H9 (cell line): Measurements from ENCODE around the gene NAV1. TPM values are rescaled to one million over a fixed set of nuclear protein-coding genes. Genes with fewer than 3 reads are reported as not detected.

ENCODE experiments used
- DNase-seq: peaks from one replicate; pipeline ENCODE4 v3.0.0-alpha.2; 2017
- H2AFZ ChIP-seq: one replicate; pipeline ENCODE4 v1.6.1; 2013; ENCODE audit warnings: mild to moderate bottlenecking, low read length, control low read depth, moderate library complexity
- H2AK5ac ChIP-seq: 2 replicates; pipeline ENCODE4 v1.6.1; 2013; ENCODE audit warnings: low read length, control low read depth, mixed read lengths; ENCODE audit not compliant: insufficient read length
- H2BK120ac ChIP-seq: one replicate; pipeline ENCODE4 v1.6.1; 2013; ENCODE audit warnings: low read depth, mild to moderate bottlenecking, low read length, control low read depth, inconsistent platforms; ENCODE audit not compliant: poor library complexity, severe bottlenecking
- H2BK12ac ChIP-seq: 2 replicates; pipeline ENCODE4 v1.6.1; 2013; ENCODE audit warnings: low read length, control low read depth, mixed read lengths, low read depth; ENCODE audit not compliant: insufficient read length
- H2BK15ac ChIP-seq: 2 replicates; pipeline ENCODE4 v1.6.1; 2013; ENCODE audit warnings: low read depth, low read length, control low read depth
- H2BK20ac ChIP-seq: one replicate; pipeline ENCODE4 v1.6.1; 2013; ENCODE audit warnings: low read depth, mild to moderate bottlenecking, low read length, control low read depth, inconsistent platforms; ENCODE audit not compliant: poor library complexity, severe bottlenecking
- H2BK5ac ChIP-seq: 2 replicates; pipeline ENCODE4 v1.6.1; 2013; ENCODE audit warnings: low read length, control low read depth, mixed read lengths; ENCODE audit not compliant: insufficient read length
- H3K14ac ChIP-seq: 2 replicates; pipeline ENCODE4 v1.6.1; 2013; ENCODE audit warnings: low read length, control low read depth; ENCODE audit not compliant: insufficient read depth
- H3K18ac ChIP-seq: 2 replicates; pipeline ENCODE4 v1.6.1; 2013; ENCODE audit warnings: low read depth, mild to moderate bottlenecking, mixed read lengths, low read length, control low read depth; ENCODE audit not compliant: insufficient read length
- H3K23ac ChIP-seq: 2 replicates; pipeline ENCODE4 v1.6.1; 2013; ENCODE audit warnings: low read length, control low read depth, mixed read lengths, low read depth; ENCODE audit not compliant: insufficient read length
- H3K23me2 ChIP-seq: 2 replicates; pipeline ENCODE4 v1.6.1; 2013; ENCODE audit warnings: low read depth, mild to moderate bottlenecking, mixed read lengths, low read length, control low read depth; ENCODE audit not compliant: insufficient read length, poor library complexity, severe bottlenecking
- H3K27ac ChIP-seq: 2 replicates; pipeline ENCODE4 v1.5.1; 2013; ENCODE audit warnings: low read length, control low read depth, mixed read lengths, low read depth; ENCODE audit not compliant: insufficient read length
- H3K27me3 ChIP-seq: 2 replicates; pipeline ENCODE4 v1.6.1; 2013; ENCODE audit warnings: low read length, control low read depth, inconsistent platforms; ENCODE audit not compliant: insufficient read depth
- H3K4ac ChIP-seq: 2 replicates; pipeline ENCODE4 v1.6.1; 2013; ENCODE audit warnings: low read depth, mild to moderate bottlenecking, control low read depth, inconsistent platforms, low read length, moderate library complexity
- H3K4me1 ChIP-seq: 2 replicates; pipeline ENCODE4 v1.6.1; 2013; ENCODE audit warnings: low read length, control low read depth, inconsistent platforms; ENCODE audit not compliant: insufficient read depth
- H3K4me2 ChIP-seq: 2 replicates; pipeline ENCODE4 v1.6.1; 2013; ENCODE audit warnings: low read length, control low read depth, mixed read lengths; ENCODE audit not compliant: insufficient read length, insufficient read depth
- H3K56ac ChIP-seq: 2 replicates; pipeline ENCODE4 v1.6.1; 2013; ENCODE audit warnings: low read depth, mild to moderate bottlenecking, mixed read lengths, low read length, control low read depth; ENCODE audit not compliant: insufficient read length
- H3K79me1 ChIP-seq: 2 replicates; pipeline ENCODE4 v1.6.1; 2013; ENCODE audit warnings: low read depth, mild to moderate bottlenecking, moderate library complexity, low read length, control low read depth, inconsistent platforms; ENCODE audit not compliant: insufficient read depth, poor library complexity, severe bottlenecking
- H3K79me2 ChIP-seq: 2 replicates; pipeline ENCODE4 v1.6.1; 2013; ENCODE audit warnings: low read length, control low read depth, inconsistent platforms; ENCODE audit not compliant: insufficient read depth
- H3K9ac ChIP-seq: 2 replicates; pipeline ENCODE4 v1.6.1; 2013; ENCODE audit warnings: low read length, control low read depth, mixed read lengths; ENCODE audit not compliant: insufficient read length; ENCODE audit errors: extremely low read depth
- H3K9me3 ChIP-seq: one replicate; pipeline ENCODE4 v1.6.1; 2013; ENCODE audit warnings: low read depth, low read length, inconsistent platforms; ENCODE audit not compliant: control insufficient read depth
- H3T11ph ChIP-seq: one replicate; pipeline ENCODE4 v1.6.1; 2013; ENCODE audit warnings: mild to moderate bottlenecking, low read length, control low read depth, inconsistent platforms
- H4K20me1 ChIP-seq: one replicate; pipeline ENCODE4 v1.6.1; 2013; ENCODE audit not compliant: control insufficient read depth, insufficient read length, insufficient read depth
- H4K5ac ChIP-seq: 2 replicates; pipeline ENCODE4 v1.6.1; 2013; ENCODE audit warnings: low read depth, mild to moderate bottlenecking, mixed read lengths, low read length, control low read depth; ENCODE audit not compliant: insufficient read length
- H4K8ac ChIP-seq: replicated peaks from 2 replicates; pipeline ENCODE4 v1.6.1; 2013; ENCODE audit warnings: low read length, control low read depth, mixed read lengths, low read depth; ENCODE audit not compliant: insufficient read length
- H4K91ac ChIP-seq: 2 replicates; pipeline ENCODE4 v1.6.1; 2013; ENCODE audit warnings: low read depth, mild to moderate bottlenecking, moderate library complexity, mixed read lengths, low read length, control low read depth; ENCODE audit not compliant: insufficient read length
- H3K27ac Mint-ChIP-seq, 3 experiments: 2 replicates in 2 of 3; 3 replicates in 1 of 3; pipeline ENCODE4 v1.8.0; 2020 to 2021; ENCODE audit warnings: mixed read lengths in 3 of 3, mild to moderate bottlenecking in 1 of 3, moderate library complexity in 1 of 3
- H3K27me3 Mint-ChIP-seq: 2 replicates; pipeline ENCODE4 v1.8.0; 2021; ENCODE audit warnings: low read depth, mild to moderate bottlenecking, moderate library complexity, mixed read lengths
- H3K36me3 Mint-ChIP-seq, 3 experiments: 2 replicates in 2 of 3; 3 replicates in 1 of 3; pipeline ENCODE4 v1.8.0; 2020 to 2021; ENCODE audit warnings: low read depth in 3 of 3, mixed read lengths in 3 of 3; ENCODE audit not compliant: insufficient read depth in 1 of 3
- H3K4me1 Mint-ChIP-seq, 2 experiments: 2 replicates each; pipeline ENCODE4 v1.8.0; 2020; ENCODE audit warnings: mixed read lengths in 2 of 2
- H3K4me3 Mint-ChIP-seq, 2 experiments: 2 replicates in 1 of 2; 3 replicates in 1 of 2; pipeline ENCODE4 v1.8.0; 2020 to 2021; ENCODE audit warnings: mild to moderate bottlenecking in 2 of 2, mixed read lengths in 2 of 2, moderate library complexity in 1 of 2
- H3K9me3 Mint-ChIP-seq, 2 experiments: 2 replicates in 1 of 2; 3 replicates in 1 of 2; pipeline ENCODE4 v1.8.0; 2020; ENCODE audit warnings: mild to moderate bottlenecking in 2 of 2, mixed read lengths in 2 of 2, moderate library complexity in 1 of 2
- CTCF ChIP-seq: fragments of 200-600 bp; sonication (generic); conservative IDR thresholded peaks from 3 replicates; pipeline ENCODE4 v1.8.0; 2021; ENCODE audit warnings: antibody characterized with exemption, mild to moderate bottlenecking
- WGBS: extraction: QIAGEN DNeasy Blood & Tissue Kit; methylation state at CpG from one replicate; pipeline ENCODE4 v1.1.7; 2013; ENCODE audit warnings: missing lambda C conversion rate, low lambda C conversion rate, mixed read lengths; ENCODE audit not compliant: insufficient read length; ENCODE audit errors: extremely low coverage; 5-methylcytosine and 5-hydroxymethylcytosine counted together
- total RNA-seq: library from RNA; stranded (reverse); gene quantifications from 2 replicates; pipeline ENCODE4 v1.2.1, GENCODE V29; 2021

NAV1 gene
- total RNA-seq, 1 experiment from 2014 or later, result 20.5 TPM

- no CpG with 5 or more reads among the region's 5 CpGs for WGBS
- no peak for TF ChIP-seq CTCF
- peaks cover 7% of the 10 kb centered on the region for H3K27me3 Mint-ChIP-seq
Measured at GRCh38 chr1:201527879-201528278, 11.0 kb upstream of the NAV1 start.

More at GRCh38 chr1:201527879-201528278, 11.0 kb upstream of the NAV1 start:
- no peaks in the 10 kb centered on the region for H3K27me3 ChIP-seq
- H2AK5ac ChIP-seq, result no peak overlapping the region
- no peak overlapping the region for H2BK20ac ChIP-seq
- no peak overlapping the region for H2BK12ac ChIP-seq
- H4K91ac ChIP-seq, result no peak overlapping the region
- Mint-ChIP-seq H3K4me3 (no peak overlapping the region), H3K9me3 (peaks cover 6 to 8% of the 10 kb centered on the region in 2 experiments), H3K36me3 (peaks cover 0 to 4% (median 3%) of the 10 kb centered on the region in 3 experiments; a peak in 1 of 7 replicates), H3K4me1 (peaks cover 10 to 19% of the 10 kb centered on the region in 2 experiments), H3K27ac (no peak overlapping the region)
- peaks cover 5% of the 10 kb centered on the region for H3K4me1 ChIP-seq
- H2AFZ ChIP-seq, result no peak overlapping the region
- no peaks in the 10 kb centered on the region for H3K79me1 ChIP-seq
- no peak overlapping the region for H3K4me2 ChIP-seq
- no peaks in the 10 kb centered on the region for H3K23me2 ChIP-seq
- H3K18ac ChIP-seq, result no peak overlapping the region
- H2BK15ac ChIP-seq, result no peak overlapping the region
- no peak overlapping the region for H4K5ac ChIP-seq
- H3K79me2 ChIP-seq, result no peaks in the 10 kb centered on the region
- no peaks in the 10 kb centered on the region for H4K20me1 ChIP-seq
- H3T11ph ChIP-seq, result no peak overlapping the region
- H3K23ac ChIP-seq, result no peak overlapping the region
- no peak overlapping the region for H4K8ac ChIP-seq
- H3K27ac ChIP-seq, result no peak overlapping the region
- H2BK120ac ChIP-seq, result no peak overlapping the region
- DNase-seq, result no peak
- H3K4ac ChIP-seq, result no peak overlapping the region
- no peaks in the 10 kb centered on the region for H3K9me3 ChIP-seq
- no peak overlapping the region for H3K9ac ChIP-seq
- no peak overlapping the region for H3K14ac ChIP-seq
- H2BK5ac ChIP-seq, result no peak overlapping the region
- no peak overlapping the region for H3K56ac ChIP-seq
